ENCODE data around the gene CDC42EP2.

- TF ChIP-seq CTCF (IDR thresholded peaks at IDR 0.05) = no peak
- no peak for TF ChIP-seq POLR2A (IDR thresholded peaks at IDR 0.05)
Observed at GRCh38 chr11:65341856-65342255, 27.2 kb downstream of the CDC42EP2 start.
